Lower leg skin (tissue), 3 donors: ENCODE data around the gene CGB2.

ENCODE experiments used
- CTCF ChIP-seq, 3 donors: fragments of 450-650 bp; IDR thresholded peaks; one replicate each; pipeline ENCODE4 v1.5.1; 2016; ENCODE audit warnings: antibody characterized with exemption in 3 of 3, mild to moderate bottlenecking in 3 of 3, moderate library complexity in 2 of 3
- POLR2A ChIP-seq, 2 donors: fragments of 450-650 bp; IDR thresholded peaks; one replicate each; pipeline ENCODE4 v1.6.1; 2016 to 2017; ENCODE audit warnings: antibody characterized with exemption in 2 of 2, mild to moderate bottlenecking in 1 of 2, moderate library complexity in 1 of 2

DNA sequence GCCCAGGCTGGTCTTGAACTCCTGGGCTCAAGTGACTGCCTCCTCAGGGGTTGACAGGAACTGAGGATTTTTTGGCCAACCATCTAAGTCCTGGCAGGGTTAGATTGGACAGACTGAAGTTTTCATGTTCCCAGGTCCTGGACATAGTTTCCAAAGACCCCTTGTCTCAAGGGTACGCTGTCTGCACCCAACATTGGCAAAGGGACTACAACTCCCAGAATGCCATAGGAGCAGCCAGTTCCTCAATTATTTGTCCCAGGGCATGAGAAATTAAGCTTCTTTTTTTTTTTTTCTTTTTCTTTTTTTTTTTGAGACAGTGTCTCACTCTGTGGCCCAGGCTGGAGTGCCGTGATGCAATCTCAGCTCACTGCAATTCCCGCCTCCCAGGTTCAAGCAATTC is 45.5 kb upstream of the CGB2 start:
- TF ChIP-seq CTCF (IDR thresholded peaks at IDR 0.05) = no peak
- no peak for TF ChIP-seq POLR2A (IDR thresholded peaks at IDR 0.05)
